GM19452 (cell line): ENCODE results near the gene ADGRD1.

Experiments used
- ATAC-seq: cut with Tn5 transposase; IDR thresholded peaks from one replicate; pipeline ENCODE4 v1.9.1; 2021; ENCODE audit not compliant: unreplicated experiment

The ADGRD1 gene

DNA sequence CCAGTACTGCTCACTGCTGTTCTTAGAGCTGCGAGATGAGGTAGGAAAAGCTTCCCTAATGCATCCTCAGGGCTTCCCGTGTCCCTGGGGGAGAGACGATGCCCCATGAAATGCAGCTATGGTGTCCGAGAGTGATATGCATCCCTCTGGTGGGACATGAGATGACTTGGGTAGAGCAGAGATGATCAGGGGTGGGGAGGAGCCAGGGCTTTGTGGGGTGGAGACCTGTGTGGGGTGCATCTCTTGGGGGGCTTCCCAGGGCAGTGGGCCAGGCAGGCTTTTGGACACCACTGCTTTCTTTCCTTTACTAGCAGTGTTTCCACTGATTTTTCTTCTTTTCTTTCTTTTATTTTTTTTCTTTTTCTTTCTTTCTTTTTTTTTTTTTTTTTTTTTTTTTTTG, 147.3 kb downstream of the ADGRD1 start:
- no peak for ATAC-seq

DNA sequence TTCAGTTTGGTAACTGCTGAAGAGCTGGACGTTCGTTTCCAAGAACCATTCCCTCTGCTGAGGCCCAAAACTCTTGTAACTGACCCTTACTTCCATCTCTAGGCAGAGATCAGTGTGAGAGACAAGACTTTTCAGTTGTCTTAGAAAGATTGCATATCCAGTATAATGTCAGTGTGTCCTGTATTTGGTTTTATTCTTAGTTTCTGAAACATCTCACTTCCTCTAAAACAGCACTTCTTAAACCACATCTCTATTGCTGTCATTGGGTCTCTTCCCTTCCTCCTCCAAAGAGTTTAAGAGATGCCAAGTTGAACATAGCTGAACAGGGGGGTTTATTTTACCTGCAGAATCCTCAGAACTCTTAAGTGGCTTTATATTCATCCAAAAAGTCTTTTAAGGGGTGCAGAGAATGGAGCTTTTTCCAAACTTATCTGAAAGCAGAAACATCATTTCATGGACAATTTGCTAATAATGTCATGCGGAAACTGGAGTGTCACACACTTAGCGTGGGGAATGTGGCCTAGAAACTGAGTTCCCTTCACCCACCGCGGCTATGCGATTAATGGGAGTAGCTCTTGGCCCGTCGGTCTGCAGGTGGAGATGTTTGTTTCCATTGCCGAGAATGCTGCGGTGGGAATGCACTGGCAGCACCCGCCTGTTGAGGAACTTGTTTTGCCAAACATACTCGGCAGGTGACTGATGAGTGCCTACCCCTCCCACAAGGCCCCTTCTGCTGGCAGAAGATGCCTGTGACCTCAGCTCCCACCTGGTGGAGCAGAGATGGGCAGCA, 148.2 kb downstream of the ADGRD1 start:
- ATAC-seq: peak; percentile 65

DNA sequence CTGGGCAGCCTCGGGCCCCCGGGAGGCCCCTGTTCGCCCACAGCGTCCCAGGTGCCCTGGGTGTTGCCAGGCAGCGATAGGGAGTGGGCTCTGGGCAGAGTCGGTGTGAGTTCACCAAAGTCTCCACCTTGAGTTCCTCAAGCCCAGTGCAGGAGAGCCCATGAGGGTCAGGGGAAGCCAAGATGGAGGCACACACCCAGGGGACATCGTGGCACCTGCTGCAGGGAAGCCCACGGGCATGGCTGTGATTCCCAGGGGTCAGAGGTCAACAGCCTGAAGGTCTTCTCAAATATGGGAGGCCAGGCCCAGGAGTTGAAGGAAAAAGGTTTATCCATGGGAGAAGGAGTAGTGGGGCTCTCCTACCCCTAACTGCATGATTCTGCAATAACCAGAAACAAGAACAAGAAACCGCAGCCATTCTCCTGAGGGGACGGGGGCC, 148.8 kb downstream of the ADGRD1 start:
- ATAC-seq: no peak

DNA sequence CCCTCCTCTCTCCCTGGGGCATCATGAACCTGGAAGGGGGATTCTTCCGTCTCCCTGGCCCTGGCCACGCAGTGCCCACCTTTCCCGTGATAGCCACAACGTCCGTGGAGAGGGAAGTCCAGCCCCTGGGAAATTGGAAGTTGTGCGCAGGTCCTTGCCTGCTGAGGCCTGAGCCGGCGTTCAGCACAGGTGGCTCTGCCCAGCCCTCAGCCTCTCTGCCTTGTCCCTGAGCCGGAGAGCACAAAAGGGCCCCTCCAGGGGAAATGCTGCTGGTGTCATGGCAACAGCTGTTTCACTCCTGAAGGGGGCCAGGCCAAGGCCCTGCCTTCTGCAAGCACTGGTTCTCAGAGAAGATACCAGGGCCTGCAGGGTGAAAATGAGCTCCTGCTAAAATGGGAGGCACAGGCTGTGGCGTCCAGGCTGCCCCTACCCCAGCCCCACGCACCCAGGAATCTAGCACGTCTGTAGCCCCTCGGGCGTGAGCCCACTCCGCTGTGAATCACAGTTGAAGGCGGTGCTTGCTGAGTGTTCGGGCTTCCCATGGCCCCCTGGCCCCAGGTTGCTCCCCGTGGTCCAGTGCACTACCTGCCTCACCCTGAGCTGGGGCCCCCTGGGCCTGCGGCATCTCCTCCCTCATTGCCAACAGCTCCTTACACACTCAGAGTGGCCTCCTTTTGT, 149.4 kb downstream of the ADGRD1 start:
- no peak for ATAC-seq

DNA sequence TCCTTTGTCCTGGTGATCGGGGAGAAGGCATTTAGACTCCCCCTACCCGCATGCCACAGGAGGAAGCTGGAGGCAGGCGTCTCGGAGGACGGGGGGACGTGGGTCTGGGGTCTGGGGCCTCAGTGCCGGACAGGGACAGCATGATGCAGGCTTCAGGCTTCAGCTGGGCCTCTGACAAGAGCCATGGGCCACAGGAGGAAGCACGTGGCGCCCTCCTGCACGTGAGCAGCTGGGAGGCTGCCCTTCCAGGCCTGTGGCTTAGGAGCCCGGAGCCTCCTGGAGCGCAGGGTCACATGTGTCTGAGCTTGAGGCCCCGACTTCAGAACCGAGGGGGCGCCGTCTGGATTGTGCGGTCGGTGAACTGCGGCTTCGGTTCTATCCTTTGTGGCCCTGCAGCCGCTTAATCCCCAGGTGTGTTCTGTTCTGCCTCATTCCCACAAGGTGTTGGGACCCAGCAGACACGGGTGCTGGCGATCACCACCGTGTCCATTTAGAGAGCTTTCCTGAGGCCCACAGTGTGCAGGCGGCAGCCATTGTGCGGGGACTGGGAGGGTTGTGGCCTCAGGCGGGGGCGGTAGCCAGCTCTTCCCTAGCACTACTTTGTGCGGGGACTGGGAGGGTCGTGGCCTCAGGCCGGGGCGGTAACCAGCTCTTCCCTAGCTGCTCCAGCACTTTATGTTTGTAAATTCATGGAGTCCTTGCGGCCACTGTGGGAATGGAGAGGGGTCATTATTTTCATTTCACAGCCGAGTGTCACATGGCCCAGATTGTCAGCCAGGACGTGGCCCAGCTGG, 150.2 kb downstream of the ADGRD1 start:
- no peak for ATAC-seq

DNA sequence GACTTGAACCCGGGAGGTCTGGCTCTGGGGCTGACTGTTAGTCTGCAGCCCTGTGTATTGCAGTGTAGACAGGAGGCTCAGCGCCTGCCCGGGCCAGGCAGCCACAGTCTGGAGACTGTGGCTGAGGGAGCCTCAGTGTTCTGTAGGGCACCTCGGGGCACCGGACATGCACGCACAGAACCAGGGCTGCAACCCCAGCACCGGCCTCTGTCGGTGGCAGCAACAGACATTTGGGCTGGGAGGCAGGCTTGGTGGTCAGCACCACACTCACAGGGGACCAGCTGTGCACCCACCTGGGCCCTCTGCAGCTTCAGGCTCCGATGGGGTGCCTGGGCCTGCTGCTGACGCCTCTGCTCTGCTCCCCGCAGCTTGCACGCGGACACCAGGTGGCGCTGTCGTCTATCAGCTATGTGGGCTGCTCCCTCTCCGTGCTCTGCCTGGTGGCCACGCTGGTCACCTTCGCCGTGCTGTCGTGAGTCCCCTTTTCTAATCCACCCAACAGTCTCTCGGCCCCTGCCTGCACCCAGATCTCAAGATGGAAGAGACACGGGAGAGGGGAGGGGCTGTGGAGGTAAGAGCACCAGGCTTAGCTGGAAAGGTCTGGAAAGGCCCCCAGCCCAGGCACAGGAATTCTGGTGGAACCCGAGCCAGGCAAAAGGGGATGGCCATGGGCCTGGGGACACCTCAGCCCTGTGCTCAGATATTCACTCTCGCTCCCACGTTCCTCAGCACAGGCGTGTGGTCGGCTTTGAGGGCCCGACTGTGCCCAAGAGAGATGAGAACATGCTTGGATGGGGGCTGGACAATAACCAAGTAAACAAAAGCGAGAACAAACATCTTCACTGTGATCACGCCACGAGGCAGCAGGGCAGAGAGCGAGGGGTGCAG, 151.0 kb downstream of the ADGRD1 start:
- ATAC-seq: peak; percentile 76

DNA sequence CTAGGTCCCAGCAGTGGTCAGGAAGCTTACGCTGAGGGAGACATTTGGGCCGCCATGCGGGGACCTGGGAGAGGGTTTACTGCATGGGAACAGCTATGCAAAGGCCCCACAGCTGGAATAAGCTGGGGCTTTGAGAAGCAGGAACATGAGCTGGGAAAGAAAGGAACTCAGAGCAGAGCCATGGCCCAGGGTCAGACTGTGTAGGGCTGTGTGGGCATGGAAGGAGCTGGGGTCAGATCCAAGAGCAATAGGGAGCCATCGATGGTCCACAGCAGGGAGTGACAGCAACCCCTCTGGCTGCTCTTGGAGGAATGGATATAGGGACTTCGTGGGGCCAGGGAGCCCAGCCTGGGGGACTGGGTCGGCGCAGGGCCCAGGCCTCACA, 151.6 kb downstream of the ADGRD1 start:
- ATAC-seq: no peak

DNA sequence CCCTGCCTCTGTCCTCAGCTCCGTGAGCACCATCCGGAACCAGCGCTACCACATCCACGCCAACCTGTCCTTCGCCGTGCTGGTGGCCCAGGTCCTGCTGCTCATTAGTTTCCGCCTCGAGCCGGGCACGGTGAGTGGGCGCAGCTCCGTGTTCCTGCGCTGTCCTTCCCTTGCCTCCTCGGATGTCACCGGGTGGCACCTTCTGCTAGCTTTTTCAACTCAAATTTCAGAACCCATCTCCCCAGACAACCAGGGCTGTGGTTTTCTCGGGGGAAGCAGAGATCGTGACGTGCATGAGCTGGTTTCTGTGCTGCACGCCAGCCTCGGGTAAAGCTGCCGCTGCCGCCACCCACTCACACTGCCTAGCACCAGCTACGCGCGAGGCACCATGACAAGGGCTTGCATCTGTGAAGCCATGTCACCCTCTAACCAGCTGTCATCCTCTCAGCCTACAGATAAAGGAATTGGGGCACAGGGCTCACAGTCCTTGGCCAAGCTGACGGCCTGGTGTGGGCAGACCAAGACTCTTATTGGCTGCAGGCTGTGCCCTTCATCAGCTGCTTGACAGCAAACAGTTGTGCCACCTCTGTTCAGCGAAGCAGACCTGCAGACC, 152.1 kb downstream of the ADGRD1 start:
- peak; percentile 34 for ATAC-seq

DNA sequence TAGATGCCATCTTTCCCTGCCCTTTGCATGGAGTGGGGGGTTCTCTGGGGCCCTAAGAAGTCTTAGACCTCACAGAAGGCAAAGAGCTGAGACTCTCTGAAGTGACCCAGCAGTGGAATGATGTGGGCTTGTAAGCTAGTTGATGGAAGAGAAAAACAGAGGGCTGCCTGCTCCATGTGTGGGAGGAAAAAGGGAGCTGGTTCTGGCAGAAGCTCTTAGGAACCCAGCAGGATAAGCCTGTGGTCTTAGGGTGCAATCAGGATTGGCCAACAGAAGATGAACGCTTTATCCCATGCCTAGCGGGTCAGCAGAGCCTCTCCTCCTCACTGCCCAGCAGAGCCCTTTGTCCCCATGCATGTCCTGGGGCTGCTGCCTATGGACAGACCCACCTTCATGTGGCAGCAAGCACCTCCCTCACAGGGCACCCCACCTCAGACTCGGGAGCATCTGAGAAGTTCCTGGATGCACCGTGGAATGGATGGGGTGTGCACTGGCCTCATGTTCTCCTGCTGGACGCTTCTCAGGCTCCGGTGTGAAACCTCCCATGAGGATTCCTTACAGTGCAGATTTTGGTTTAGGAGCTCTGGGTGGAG, 152.7 kb downstream of the ADGRD1 start:
- ATAC-seq: no peak

DNA sequence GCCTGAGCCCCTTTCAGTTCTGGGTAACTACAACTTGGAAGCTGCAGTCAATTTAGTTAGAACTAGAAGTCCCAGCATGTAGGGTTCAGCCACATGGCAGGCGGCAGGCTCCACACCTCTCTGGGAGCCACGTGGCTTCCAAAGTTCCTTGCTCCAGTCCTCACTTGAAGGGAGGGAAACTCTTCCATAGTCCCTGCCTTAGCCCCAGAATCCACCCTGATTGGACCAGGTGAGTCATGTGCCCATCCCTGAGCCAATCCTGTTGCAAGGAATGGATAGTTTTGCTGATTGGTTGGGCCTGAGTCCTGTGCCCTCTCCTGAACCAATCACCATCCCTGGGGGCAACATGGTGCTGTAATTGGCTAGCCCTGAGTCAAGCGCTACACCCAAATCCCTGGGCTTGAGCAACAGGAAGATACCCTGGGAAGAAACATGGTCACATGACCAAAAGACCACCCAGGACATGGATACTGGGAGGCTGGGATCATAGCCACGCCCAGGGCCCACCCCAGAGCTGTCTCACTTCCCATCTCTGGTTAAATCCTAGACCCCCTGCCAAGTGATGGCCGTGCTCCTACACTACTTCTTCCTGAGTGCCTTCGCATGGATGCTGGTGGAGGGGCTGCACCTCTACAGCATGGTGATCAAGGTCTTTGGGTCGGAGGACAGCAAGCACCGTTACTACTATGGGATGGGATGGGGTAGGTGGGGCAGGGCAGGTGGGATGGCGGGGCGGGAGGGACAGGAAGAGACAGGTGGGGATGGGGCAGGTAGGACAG, 154.7 kb downstream of the ADGRD1 start:
- ATAC-seq: no peak

DNA sequence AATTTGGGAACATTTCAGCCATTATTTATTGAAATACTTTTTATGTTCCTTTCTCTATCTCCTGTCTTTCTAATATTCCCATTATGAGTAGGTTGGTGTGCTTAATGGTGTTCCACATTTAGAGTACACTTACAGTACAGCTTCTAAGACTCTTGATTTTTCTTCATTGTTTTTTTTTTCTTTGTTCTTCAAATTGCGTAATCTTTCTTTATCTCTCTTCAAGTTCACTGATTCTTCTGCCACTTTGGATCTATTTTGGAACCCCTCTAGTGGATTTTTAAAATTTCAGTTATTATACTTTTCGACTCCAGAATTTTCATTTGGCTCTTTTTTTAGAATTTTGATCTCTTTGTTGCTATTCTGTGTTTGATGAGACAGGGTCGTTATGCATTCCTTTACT, 157.7 kb downstream of the ADGRD1 start:
- ATAC-seq: no peak

DNA sequence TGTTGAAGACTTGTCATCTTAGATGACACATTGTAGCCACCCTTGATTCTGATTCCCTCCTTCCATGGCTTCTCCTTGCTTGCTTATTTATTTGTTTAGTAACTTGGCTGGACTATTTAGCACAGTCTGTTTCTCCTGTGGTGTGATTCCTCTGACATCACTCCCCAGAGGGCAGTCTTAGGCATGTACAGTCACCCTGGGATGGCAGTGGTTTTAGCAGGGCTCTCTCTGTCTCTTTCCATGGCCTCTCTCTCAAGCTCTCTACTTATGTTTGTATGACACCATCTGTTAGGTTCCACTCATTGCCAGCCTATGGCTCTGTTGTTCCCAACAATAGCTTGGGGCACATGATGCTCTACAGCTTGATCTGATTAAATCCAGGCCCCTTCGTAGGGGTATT, 158.3 kb downstream of the ADGRD1 start:
- peak; percentile 62 for ATAC-seq

DNA sequence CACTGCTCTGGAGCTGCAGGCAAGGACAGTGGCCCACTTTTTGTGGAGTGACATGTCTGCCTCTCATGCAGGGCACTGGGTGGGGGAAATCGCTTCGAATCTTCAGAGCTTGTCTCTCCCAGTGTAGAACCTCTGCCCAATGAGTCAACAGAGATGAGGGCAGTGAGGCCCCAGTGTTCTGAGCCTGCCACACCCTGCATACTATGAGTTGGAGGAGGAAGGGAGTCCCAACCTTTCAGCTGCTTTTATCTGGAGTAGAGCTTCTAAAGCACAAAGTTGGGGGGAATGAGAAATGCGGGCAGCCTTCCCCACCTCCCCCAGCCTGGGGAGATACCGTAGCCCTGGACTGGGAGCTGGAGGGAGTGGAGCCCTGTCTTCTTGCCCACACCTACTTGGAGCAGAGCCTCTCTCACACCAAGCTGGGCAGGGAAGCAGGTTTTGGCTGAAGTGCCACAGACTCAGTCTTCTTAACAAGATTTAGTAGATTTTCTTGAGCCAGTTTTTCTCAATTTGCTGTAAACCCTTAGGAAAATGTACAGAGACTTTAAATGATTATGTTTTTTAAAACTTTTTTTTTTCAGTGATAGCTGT, 159.1 kb downstream of the ADGRD1 start:
- no peak for ATAC-seq

DNA sequence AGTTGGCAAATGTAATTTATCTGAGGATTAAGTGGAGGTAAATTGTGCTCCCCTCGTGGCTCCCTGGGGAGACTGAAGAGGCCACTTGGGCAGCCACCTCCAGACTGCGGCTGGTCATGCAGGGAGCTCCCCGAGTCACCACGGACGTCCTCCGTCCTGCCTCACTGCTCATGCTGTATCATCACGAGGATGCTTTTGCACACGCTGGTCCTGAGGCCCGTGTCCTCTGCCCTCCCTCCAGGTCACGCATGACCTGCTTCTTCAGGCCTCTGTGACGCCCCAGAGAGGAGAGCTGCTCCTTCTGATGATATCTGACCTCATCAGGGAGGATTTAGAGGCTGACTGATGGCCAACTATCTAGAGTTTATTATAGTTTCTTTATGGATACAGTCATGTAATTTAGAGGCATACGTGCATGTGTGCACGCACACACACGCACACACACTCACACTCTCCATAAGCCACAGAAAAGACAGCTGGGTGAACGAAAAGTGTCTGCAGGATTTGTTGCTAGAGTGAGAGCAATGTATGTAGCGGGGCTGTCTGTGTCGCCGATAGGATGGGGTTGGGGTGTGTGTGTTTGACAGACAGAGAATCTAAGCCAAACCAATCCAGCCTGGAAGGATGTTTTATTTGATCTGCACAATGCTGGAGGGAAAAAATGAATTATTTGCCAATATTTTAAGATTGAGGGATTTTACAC, 160.0 kb downstream of the ADGRD1 start:
- ATAC-seq: no peak

DNA sequence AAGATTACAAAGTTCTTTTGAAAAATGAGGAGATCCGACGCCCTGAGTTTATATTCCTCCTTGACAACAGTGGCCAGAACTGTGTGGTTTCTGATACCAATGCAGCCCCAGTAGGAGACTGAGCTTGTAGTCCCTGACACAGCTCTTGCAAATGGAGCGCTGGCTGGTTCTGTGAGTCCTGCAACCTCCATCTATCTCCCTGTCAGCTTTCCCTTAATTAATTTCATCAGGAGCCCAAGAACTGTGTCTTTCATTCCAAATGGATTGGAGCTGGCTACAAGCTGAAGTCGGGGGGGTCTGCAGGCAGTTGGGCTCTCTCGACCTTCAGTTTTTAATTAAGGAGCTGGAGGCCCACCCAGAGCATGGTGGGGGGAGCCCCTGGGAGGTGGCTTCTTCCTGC, 160.6 kb downstream of the ADGRD1 start:
- no peak for ATAC-seq

DNA sequence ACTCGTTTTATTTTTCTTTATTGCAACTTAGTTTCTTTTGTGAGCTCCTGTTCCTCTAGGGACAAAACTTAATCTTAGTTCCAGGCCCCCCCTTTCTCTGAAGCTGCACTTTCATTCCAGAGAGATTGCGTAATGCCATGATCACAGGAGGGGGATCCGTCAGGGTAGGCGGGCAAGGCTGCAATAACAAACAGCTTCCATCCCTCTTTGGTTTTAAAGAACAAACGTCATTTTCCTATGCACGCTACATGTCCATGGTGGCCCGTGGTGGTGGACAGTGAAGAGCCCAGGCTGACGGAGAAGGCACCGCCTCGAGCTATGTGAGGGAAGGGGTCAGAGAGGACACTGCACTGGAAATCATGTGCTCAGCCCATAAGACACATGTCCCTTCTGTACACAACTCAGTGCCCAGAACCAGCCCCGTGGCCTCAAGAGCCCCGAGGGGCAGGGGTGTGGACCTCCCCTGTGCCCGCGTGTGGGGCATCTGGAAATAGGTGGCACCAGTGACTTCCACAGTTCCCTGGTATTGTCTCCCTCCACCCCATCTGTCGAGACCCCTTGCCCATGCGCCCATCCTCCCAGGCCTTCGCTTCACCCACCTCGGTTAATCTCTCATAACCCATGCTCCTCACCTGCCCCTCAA, 161.4 kb downstream of the ADGRD1 start:
- no peak for ATAC-seq

DNA sequence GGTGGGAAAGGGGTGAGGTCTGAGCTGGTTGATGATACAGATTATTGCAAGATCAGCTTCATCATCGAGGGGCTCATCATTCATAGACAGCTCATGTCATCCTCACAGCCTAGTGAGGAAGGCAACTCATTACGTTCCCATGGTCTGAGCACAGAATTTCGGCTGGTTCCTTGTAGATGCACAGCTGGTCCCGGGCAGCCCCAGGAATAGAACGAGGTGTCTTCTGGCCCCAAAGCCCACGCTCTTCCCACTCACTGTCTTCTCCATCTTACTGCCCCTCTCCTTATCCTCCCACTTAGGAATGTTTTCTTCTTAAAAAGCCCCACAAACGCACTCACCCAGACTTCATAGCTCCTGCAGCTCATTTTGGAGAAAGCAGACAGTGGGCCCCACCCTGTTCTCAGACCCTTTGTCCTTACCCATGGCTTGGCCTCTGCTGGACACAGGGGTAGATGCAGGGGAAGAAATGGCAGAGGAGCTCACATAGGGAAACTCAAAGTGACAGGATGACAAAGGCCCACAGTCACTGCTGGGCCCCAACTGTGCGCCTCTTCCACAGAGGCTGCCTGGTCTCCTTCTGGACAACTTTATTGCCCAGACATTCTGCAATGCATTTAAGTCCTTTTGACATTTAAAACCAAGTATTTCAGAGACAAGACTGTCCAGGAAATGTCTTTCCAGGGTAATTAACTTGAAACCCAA, 162.2 kb downstream of the ADGRD1 start:
- ATAC-seq: no peak
